Caco-2 (cell line): Measurements from ENCODE around the gene SMPD1. TPM values are rescaled to one million over a fixed set of nuclear protein-coding genes. Genes with fewer than 3 reads are reported as not detected.

Experiments
- BruUV-seq: library from RNA; stranded (reverse); fragments of 400-500 nt; replicated peaks from 2 replicates; lab custom pipeline; 2021; lab: Mats Ljungman, UMichigan
- CTCF ChIA-PET: fragments of 300-600 bp; sonication (Branson Sonifier 250); formaldehyde crosslinking; loops from one replicate; lab custom pipeline; 2022; ENCODE audit warnings: antibody characterized with exemption; lab: Charles Lee
- POLR2A ChIA-PET: fragments of 300-600 bp; sonication (Branson Sonifier 250); formaldehyde crosslinking; loops from one replicate; lab custom pipeline; 2022; ENCODE audit warnings: antibody characterized with exemption; lab: Charles Lee
- DNase-seq, 2 experiments: peaks; one replicate each; pipeline versions ENCODE4 v3.0.0 to v3.0.0-alpha.2; 2020 to 2022
- H3K27me3 ChIP-seq: replicated peaks from 2 replicates; pipeline ENCODE4 v1.6.0; 2011; ENCODE audit warnings: low read length; ENCODE audit not compliant: control insufficient read depth, insufficient read depth
- H3K36me3 ChIP-seq: 2 replicates; pipeline ENCODE4 v1.5.1; 2011; ENCODE audit warnings: low read length; ENCODE audit not compliant: control insufficient read depth, insufficient read depth
- H3K4me1 ChIP-seq: fragments of 250-450 bp; sonication (Bioruptor Pico); 2 replicates; pipeline ENCODE4 v1.5.1; 2020; ENCODE audit warnings: mild to moderate bottlenecking
- H3K4me3 ChIP-seq: 2 replicates; pipeline ENCODE4 v1.5.1; 2011; ENCODE audit warnings: low read depth, mild to moderate bottlenecking, control low read depth, low read length
- H3K9me3 ChIP-seq: fragments of 250-450 bp; sonication (Bioruptor Pico); 2 replicates; pipeline ENCODE4 v1.5.1; 2020; ENCODE audit warnings: mild to moderate bottlenecking, moderate library complexity
- H3K27ac Mint-ChIP-seq: one replicate; pipeline ENCODE4 v1.8.0; 2022; ENCODE audit warnings: mixed read lengths; ENCODE audit not compliant: unreplicated experiment
- H3K27me3 Mint-ChIP-seq: one replicate; pipeline ENCODE4 v1.8.0; 2022; ENCODE audit warnings: mixed read lengths; ENCODE audit not compliant: insufficient read depth, unreplicated experiment
- H3K36me3 Mint-ChIP-seq: one replicate; pipeline ENCODE4 v1.8.0; 2022; ENCODE audit warnings: mild to moderate bottlenecking, mixed read lengths; ENCODE audit not compliant: insufficient read depth, unreplicated experiment
- H3K4me1 Mint-ChIP-seq: one replicate; pipeline ENCODE4 v1.8.0; 2022; ENCODE audit warnings: low read depth, mixed read lengths; ENCODE audit not compliant: unreplicated experiment
- H3K4me3 Mint-ChIP-seq: one replicate; pipeline ENCODE4 v1.8.0; 2022; ENCODE audit warnings: mild to moderate bottlenecking, moderate library complexity, mixed read lengths; ENCODE audit not compliant: unreplicated experiment
- H3K9me3 Mint-ChIP-seq: one replicate; pipeline ENCODE4 v1.8.0; 2022; ENCODE audit warnings: mixed read lengths; ENCODE audit not compliant: unreplicated experiment
- CTCF ChIP-seq, 2 experiments: fragments of 200-600 bp in 1 of 2; IDR thresholded peaks; 1 replicate in 1 of 2; 2 replicates in 1 of 2; pipeline versions ENCODE4 v1.5.1 to v1.8.0; 2011 to 2022; ENCODE audit warnings: antibody characterized with exemption in 1 of 2, control low read depth in 1 of 2, inconsistent platforms in 1 of 2, low read depth in 1 of 2, low read length in 1 of 2, mild to moderate bottlenecking in 1 of 2, moderate library complexity in 1 of 2; ENCODE audit not compliant: insufficient read depth in 1 of 2, severe bottlenecking in 1 of 2, unreplicated experiment in 1 of 2
- intact Hi-C: fragments of 100-400 bp; cut with micrococcal nuclease; formaldehyde crosslinking; loops from one replicate; pipeline ENCODE4 v1.10.0; 2022; ENCODE audit not compliant: unreplicated experiment
- total RNA-seq: library from RNA; stranded (reverse); gene quantifications from 2 replicates; pipeline ENCODE4 v1.2.3, GENCODE V29; 2022

The SMPD1 gene
- total RNA-seq, 1 experiment from 2014 or later = 41.9 TPM

GRCh38 chr11:6365659-6366058 lies 24.6 kb upstream of the SMPD1 start:
- Mint-ChIP-seq H3K9me3 (no peaks in the 10 kb centered on the region), H3K27me3 (no peaks in the 10 kb centered on the region), H3K27ac (no peak overlapping the region), H3K36me3 (no peaks in the 10 kb centered on the region), H3K4me3 (no peak overlapping the region), H3K4me1 (no peaks in the 10 kb centered on the region)
- Histone ChIP-seq H3K9me3 (no peaks in the 10 kb centered on the region), H3K4me3 (no peak overlapping the region), H3K36me3 (no peaks in the 10 kb centered on the region), H3K27me3 (no peaks in the 10 kb centered on the region), H3K4me1 (peaks cover 16% of the 10 kb centered on the region; the same call in 1 of the 2 replicates)
- CTCF ChIA-PET = interaction anchor here (0.7 to 1.0 kb wide), 4 partner anchors 11 to 115 kb away, joined by 3 to 7 read pairs (median 4); no protein-coding TSS in a partner anchor
- no TSS peak for BruUV-seq
- intact Hi-C loops = no loop called here
- peak in 1 of 2 experiments; percentile 45 for DNase-seq
- no peak for TF ChIP-seq CTCF (IDR thresholded peaks at IDR 0.05; ENCODE audit: insufficient read depth in 1 of 2, low read depth in 1 of 2, low read length in 1 of 2, severe bottlenecking in 1 of 2, unreplicated experiment in 1 of 2)
- POLR2A ChIA-PET = no interaction called here

- H3K36me3 ChIP-seq = no peaks in the 10 kb centered on the region
- H3K27me3 ChIP-seq = no peaks in the 10 kb centered on the region
- intact Hi-C loops = no loop called here
- Mint-ChIP-seq H3K9me3 (no peaks in the 10 kb centered on the region), H3K27me3 (no peaks in the 10 kb centered on the region), H3K4me3 (no peak overlapping the region), H3K27ac (no peak overlapping the region), H3K4me1 (no peaks in the 10 kb centered on the region), H3K36me3 (no peaks in the 10 kb centered on the region)
- no peaks in the 10 kb centered on the region for H3K4me1 ChIP-seq
- POLR2A ChIA-PET = no interaction called here
- no peak for DNase-seq
- TF ChIP-seq CTCF (IDR thresholded peaks at IDR 0.05; ENCODE audit: insufficient read depth in 1 of 2, low read depth in 1 of 2, low read length in 1 of 2, severe bottlenecking in 1 of 2, unreplicated experiment in 1 of 2) = no peak
- H3K9me3 ChIP-seq = no peaks in the 10 kb centered on the region
- CTCF ChIA-PET = interaction anchor here (0.6 kb wide), 1 partner anchor 101 kb away, joined by 3 read pairs; no protein-coding TSS in a partner anchor
- no TSS peak for BruUV-seq
- no peak overlapping the region for H3K4me3 ChIP-seq
Measured at GRCh38 chr11:6371825-6372224, 18.4 kb upstream of the SMPD1 start.

GRCh38 chr11:6377902-6378639 lies 12.2 kb upstream of the SMPD1 start:
- Mint-ChIP-seq H3K9me3 (no peaks in the 10 kb centered on the region), H3K4me1 (peaks cover 7% of the 10 kb centered on the region), H3K4me3 (no peak overlapping the region), H3K36me3 (no peaks in the 10 kb centered on the region), H3K27me3 (no peaks in the 10 kb centered on the region), H3K27ac (no peak overlapping the region)
- Histone ChIP-seq H3K4me3 (no peak overlapping the region), H3K4me1 (peaks cover 8% of the 10 kb centered on the region), H3K36me3 (no peaks in the 10 kb centered on the region), H3K27me3 (no peaks in the 10 kb centered on the region), H3K9me3 (no peaks in the 10 kb centered on the region)
- POLR2A ChIA-PET = interaction anchor here (1.5 to 2.3 kb wide), 4 partner anchors 41 to 103 kb away, joined by 5 to 11 read pairs (median 7); partner anchors contain the start of genes APBB1, ARFIP2 and TIMM10B
- no peak for DNase-seq
- BruUV-seq = no TSS peak
- intact Hi-C loops = no loop called here
- CTCF ChIA-PET = interaction anchor here (1.2 to 3.6 kb wide), 15 partner anchors 10 to 328 kb away, joined by 3 to 190 read pairs (median 16); partner anchors contain the start of genes APBB1, ARFIP2, HPX and MRPL17
- no peak for TF ChIP-seq CTCF (IDR thresholded peaks at IDR 0.05; ENCODE audit: insufficient read depth in 1 of 2, low read depth in 1 of 2, low read length in 1 of 2, severe bottlenecking in 1 of 2, unreplicated experiment in 1 of 2)
